Stimulated activated CD4-positive, alpha-beta T cell treated with anti-CD3 and anti-CD28 coated beads, TNF-alpha, amount 100 ng/mL, for 4 hours (primary cell): Measurements from ENCODE around the gene AQP12B.
"Not testable (repeated sequence)": the region's sequence is repeated elsewhere in the genome, so short reads cannot be mapped to it uniquely, and the experiment has no call there.

Source experiments
- DNase-seq, 3 experiments: peaks; one replicate each; pipeline ENCODE4 v3.0.0-alpha.2; 2020; ENCODE audit warnings: low read depth in 3 of 3

The AQP12B gene

DNA sequence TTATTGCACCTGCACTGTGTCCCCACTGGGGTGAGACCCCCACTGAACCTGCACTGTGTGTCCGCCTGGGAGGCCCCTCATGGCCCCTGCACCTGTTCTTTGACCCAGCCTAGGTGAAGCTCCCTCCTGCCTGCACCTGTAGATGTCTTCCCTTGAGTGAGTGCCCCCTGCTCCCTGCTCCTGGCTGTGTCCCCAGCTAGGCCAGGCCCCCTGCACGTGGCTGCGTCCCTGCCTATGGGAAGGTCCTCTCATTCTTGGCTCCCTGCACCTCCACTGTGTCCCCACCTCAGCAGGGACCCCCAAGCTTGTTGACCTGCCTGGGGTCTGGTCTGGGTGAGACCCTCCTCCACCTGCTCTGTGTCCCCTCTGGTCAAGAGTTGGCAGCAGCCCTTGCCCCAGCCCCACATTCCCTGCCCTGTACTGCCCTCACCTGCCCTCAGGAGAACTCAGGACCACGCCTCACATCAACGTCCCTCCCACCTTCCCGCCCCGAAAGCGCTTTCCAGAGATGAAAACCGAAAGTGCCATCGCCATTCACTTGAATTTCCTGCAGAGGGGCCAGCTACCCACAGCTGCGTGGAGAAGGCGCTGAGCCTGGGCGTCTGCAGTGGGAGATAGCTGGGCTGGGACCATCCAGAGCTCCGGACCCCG, 769 bp upstream of the AQP12B start:
- not testable (repeated sequence) for DNase-seq

- DNase-seq = not testable (repeated sequence)
Observed at GRCh38 chr2:240680185-240680584, 2.5 kb downstream of the AQP12B start.

DNA sequence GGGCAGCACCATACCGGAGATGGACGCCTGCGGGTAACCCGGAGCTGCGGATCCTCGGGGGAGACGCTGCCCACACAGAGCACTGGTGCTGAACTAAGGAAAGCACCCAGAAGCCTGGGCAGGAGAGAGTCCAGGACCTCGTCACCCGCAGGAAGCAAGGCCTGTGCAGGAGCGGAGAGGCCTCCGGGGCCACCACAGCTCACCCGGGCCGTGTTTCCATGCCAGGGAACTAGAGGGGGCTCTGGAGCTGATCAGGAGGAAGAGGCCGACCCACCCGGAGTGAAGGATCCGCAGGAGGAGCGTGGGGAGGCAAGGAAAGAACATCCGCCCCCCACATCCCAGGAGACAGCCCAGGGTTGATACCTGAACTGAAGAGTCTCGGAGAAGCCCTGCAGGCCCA, 3.8 kb downstream of the AQP12B start:
- not testable (repeated sequence) for DNase-seq

DNA sequence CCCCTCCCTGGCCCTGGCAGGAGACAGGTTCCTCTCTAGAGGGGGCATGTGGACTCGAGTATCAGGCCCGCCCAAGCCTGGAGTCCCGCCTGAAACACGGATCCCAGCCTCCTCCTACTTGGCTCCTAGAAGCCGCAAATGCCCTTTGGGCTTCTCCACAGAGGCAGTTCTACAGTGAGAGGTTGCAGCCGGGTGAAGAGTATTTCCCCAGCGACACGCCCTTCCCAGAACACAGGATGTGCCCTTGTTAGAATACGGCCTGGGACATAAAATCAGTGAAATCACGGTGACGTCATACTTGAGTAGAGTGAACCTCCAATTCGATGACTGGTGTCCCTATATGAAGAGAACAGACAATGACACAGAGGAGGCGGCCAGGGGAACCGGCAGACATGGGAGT, 4.6 kb downstream of the AQP12B start:
- not testable (repeated sequence) for DNase-seq

GRCh38 chr2:240675345-240675744, 7.3 kb downstream of the AQP12B start:
- DNase-seq = not testable (repeated sequence)

- not testable (repeated sequence) for DNase-seq
Observed at GRCh38 chr2:240674461-240675184, 8.1 kb downstream of the AQP12B start.

DNA sequence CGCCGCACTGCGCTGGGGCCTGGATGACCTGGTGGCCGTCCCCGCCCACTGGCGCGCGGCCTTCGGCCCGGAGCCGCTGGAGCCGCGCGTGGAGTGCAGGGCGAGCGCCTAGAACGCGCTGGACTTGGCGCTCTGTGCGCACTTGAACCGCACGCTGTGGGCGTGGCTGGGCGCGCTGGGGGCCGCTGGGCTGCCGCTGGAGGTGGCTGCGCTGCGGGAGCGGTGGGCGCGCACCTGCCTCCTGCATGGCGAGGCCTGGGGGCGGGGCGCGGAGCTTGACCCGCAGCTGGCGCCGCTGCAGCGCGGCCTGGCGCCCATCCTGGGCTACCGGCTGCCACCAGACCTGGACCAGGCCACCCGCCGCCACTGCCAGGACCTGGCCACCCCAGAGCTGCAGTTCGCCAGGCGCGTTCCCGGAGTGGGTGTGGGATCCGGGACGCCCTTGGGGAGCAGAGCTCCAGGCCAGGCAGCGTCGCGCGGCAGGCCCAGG, 9.9 kb downstream of the AQP12B start:
- DNase-seq = no peak

DNA sequence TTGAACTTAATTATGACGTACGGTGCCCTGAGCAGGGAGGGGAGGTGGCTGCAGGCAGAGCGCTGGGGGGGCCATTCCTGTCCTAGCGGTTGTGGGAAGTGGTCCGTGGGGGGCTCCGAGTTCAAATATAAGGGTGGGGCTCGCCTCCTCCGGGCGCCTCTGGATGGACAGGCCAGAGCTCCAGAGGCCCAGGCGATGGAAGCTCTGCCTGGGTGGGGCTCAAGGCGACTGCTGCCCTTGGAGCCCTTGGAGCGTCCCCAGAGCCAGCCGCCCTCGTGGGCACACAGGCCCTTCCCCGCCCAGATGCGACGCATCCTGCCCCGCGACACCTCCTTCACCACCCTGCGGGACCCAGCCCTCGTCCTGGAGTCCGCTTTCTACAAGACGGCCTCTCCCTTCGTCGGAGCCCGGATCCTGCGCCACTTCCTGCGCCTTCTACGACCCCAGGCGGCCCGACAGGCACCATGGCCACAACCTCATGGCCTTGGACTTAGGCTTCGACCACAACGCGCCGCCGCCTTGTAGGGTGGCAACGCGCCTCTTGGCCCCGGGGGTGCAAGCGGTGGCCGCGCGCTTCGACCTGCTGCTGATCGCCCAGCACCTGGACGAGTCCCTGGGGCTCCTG, 10.5 kb downstream of the AQP12B start:
- no peak for DNase-seq

DNA sequence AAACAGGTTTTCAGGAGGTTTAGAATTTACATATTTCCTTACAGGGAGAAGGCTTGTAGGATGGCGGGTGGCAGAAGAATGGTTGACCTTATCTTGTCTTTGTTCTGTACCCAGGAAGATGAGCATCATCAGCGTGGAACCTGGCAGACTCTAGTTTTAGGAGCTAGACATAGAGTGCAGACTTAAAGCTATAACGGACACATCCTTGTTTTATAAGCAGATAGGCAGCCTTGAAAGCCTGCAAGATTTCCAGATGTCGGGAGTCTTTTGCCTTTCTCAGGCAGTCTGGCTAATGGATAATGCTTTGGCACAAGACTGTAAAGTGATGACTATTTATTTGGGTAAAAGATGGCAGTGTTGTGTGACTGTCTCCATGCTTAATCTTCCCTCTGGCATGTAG, 11.7 kb downstream of the AQP12B start:
- DNase-seq = no peak

DNA sequence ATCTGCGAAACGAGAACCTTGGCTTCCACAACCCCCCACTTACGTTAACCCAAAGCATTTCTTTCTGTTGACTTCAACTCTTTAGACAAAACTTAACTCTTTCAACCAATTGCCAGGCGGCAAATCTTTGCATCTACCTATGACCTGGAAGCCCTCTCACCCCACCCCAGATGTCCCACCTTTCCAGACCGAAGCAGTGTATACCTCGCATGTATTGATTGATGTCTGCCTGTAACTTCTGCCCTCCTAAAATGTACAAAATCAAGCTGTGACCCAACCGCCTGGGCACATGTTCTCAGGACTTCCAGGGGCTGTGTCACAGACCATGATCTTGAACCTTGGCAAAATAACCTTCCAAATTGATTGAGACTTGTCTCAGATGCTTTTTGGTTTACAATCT, 12.3 kb downstream of the AQP12B start:
- no peak for DNase-seq

DNA sequence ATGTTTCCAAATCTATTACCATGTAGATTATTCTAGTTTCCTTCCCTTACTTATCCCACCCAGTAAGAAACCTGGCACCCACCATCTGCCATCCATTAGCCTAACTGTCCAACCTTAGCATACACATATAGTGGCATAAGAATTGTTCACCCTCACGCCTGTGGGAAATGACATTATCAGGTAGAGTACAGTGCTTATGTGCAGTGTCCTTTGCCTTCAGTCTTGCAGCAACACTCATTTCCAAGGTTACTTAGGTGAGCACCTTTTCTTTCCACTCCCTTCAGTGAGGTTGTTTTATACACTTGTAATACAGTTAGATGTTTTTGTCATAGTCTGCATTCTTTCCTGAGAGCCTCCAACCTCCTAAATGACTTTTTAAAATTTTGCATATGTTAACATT, 18.1 kb downstream of the AQP12B start:
- DNase-seq = no peak

GRCh38 chr2:240663546-240664190, 19.0 kb downstream of the AQP12B start:
- no peak for DNase-seq

GRCh38 chr2:240662681-240663080, 20.0 kb downstream of the AQP12B start:
- no peak for DNase-seq

GRCh38 chr2:240659883-240660282, 22.8 kb downstream of the AQP12B start:
- not testable (repeated sequence) for DNase-seq

DNA sequence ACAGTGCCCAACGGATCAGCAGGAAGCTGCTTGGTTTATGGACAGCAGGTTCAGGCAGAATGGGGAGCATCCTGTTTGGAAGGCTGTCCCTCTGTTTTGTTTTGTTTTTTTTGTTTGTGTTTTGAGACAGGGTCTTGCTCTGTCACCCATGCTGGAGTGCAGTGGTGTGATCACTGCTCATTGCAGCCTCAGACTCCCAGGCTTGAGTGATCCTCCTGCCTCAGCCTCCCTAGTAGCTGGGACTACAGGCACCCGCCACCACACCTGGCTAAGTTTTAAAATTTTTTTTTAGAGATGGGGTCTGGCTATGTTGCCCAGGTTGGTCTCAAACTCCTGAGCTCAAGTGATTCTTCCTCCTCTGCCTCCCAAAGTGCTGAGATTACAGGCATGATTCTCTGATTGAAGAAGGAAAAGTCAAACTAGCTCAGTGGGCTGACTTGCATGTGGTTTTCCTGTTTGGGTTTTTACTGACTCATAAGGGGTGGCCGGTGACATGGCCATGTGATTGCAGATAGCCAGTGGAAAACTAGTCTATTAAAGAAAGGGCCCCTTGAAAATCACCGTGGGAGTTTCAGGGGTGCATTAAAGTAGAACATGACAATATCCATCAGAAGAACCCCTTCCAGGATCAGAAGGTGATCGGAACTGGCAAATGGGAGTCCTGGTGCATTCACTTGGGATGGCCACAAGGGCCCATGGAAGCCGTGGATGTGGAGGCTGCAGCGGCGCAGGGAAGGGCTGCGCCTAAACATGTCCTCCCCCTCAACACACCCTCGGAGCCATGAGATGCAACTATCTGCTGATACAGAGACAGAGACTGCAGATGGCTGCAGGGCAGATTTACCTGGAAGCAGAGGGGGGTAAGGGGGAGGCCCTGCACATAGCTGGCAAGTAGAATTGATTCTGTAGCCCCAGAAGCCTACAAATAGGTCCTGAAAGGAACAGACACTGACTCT, 26.5 kb downstream of the AQP12B start:
- no peak for DNase-seq

- no peak for DNase-seq
Observed at GRCh38 chr2:240651185-240651584, 31.5 kb downstream of the AQP12B start.

GRCh38 chr2:240650254-240650965, 32.3 kb downstream of the AQP12B start:
- no peak for DNase-seq

DNA sequence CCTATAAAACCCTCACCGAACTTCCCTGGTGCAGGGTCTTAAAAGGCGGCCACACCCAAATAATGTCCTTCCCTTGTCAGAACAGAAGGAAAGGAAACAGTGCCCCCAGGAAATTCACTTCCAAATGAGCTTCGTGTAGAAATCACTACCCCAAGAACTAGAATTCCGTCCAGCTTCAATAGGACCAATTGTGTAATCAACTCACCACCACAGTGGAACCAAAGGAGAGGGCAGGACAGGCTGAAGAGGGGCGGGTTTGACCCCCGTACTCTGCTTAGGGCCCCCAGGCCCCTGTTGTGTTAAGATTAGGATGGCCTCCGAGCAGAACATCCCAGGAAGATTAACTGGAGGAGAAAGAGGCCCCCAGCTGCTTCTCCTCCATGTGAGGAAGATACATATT, 33.4 kb downstream of the AQP12B start:
- no peak for DNase-seq

DNA sequence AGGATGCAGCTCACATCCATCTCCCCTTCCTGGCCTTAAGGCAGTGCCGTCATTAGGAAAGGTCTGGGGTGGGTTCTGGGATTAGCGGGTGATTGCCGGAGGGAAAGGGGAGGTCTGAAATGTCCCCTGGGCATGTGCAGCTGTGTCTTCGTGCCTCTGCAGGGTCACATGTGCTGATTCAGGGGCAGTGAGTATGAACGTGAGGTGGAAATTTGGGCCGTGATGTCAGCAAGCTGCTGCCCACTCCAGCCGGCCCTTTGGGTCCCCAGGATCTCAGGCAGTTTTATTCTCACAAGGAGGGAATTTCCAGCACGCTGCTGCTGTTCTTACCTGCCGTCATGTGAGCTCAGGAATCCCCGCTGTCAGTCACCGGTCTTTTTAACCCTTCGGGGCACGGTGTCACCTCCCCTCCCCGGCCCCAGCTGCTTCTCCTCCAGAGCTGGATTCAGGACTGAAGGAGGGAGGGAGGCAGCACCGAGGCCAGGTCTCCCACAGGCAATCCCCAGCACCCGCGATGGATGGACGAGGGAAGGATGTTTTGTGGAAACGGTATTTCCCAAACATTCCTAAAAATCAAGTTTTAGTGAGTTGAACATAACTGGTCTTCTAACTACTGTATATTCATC, 33.9 kb downstream of the AQP12B start:
- no peak for DNase-seq

GRCh38 chr2:240648155-240648649, 34.5 kb downstream of the AQP12B start:
- DNase-seq = no peak
